GM10248 (cell line): Measurements from ENCODE around the gene ZC3H7A.

ENCODE experiments used
- CTCF ChIA-PET: fragments of 300-600 bp; sonication (Branson Sonifier 250); formaldehyde crosslinking; extraction: SDS; loops from one replicate; lab custom pipeline; 2021; ENCODE audit warnings: antibody characterized with exemption; lab: Yijun Ruan, JAX
- POLR2A ChIA-PET: fragments of 350-650 bp; sonication (Branson Sonifier 250); formaldehyde crosslinking; extraction: SDS; loops from one replicate; lab custom pipeline; 2020; ENCODE audit warnings: antibody characterized with exemption; lab: Yijun Ruan, JAX
- DNase-seq: peaks from one replicate; pipeline ENCODE4 v3.0.0; 2012; ENCODE audit errors: extremely low spot score
- CTCF ChIP-seq: IDR thresholded peaks from 2 replicates; pipeline ENCODE4 v1.5.1; 2012; ENCODE audit warnings: mild to moderate bottlenecking, low read depth; ENCODE audit errors: extremely low read depth, missing control alignments, control extremely low read depth

The ZC3H7A gene

GRCh38 chr16:11796227-11797165, 562 bp downstream of the ZC3H7A start:
- TF ChIP-seq CTCF, result no peak
- peak; percentile 34 for DNase-seq
- CTCF ChIA-PET, result interaction anchor here (0.7 to 4.2 kb wide), 36 partner anchors 10 to 401 kb away, joined by 3 to 48 read pairs (median 4); partner anchors contain the start of genes RSL1D1, TNFRSF17 and TXNDC11
- POLR2A ChIA-PET, result interaction anchor here (0.6 to 3.0 kb wide), 5 partner anchors 14 to 127 kb away, joined by 4 to 17 read pairs (median 9); partner anchors contain the start of gene TXNDC11

- no peak for TF ChIP-seq CTCF
- DNase-seq, result no peak
- CTCF ChIA-PET, result interaction anchor here (1.5 to 4.2 kb wide), 6 partner anchors 9 to 54 kb away, joined by 5 to 41 read pairs (median 21); partner anchors contain the start of gene TXNDC11
- POLR2A ChIA-PET, result no interaction called here
Measured at GRCh38 chr16:11795887-11796226, 1.2 kb downstream of the ZC3H7A start.

- ChIA-PET POLR2A (no interaction called here), CTCF (interaction anchor here (1.5 to 4.2 kb wide), 6 partner anchors 9 to 28 kb away, joined by 5 to 41 read pairs (median 18); no protein-coding TSS in a partner anchor)
- DNase-seq, result no peak
- TF ChIP-seq CTCF, result no peak
Measured at GRCh38 chr16:11794996-11795886, 1.8 kb downstream of the ZC3H7A start.

GRCh38 chr16:11794447-11794846, 2.6 kb downstream of the ZC3H7A start:
- ChIA-PET POLR2A (no interaction called here), CTCF (interaction anchor here (1.0 to 2.2 kb wide), 2 partner anchors 11 to 19 kb away, joined by 3 to 6 read pairs; no protein-coding TSS in a partner anchor)
- DNase-seq, result no peak
- TF ChIP-seq CTCF, result no peak

- TF ChIP-seq CTCF, result no peak
- no peak for DNase-seq
- CTCF ChIA-PET, result interaction anchor here (1.0 to 2.2 kb wide), 2 partner anchors 11 to 18 kb away, joined by 3 to 6 read pairs; no protein-coding TSS in a partner anchor
- POLR2A ChIA-PET, result no interaction called here
Measured at GRCh38 chr16:11793840-11794239, 3.2 kb downstream of the ZC3H7A start.
